Occipital lobe (tissue), 2 donors: ENCODE data around the gene KRT8. TPM values are rescaled to one million over a fixed set of nuclear protein-coding genes. Genes with fewer than 3 reads are reported as not detected.
"Not testable (repeated sequence)": the region's sequence is repeated elsewhere in the genome, so short reads cannot be mapped to it uniquely, and the experiment has no call there.

Source experiments
- DNase-seq: peaks from one replicate; lab custom pipeline; 2025; lab: John Stamatoyannopoulos, UW
- total RNA-seq: library from RNA; depleted of rRNA; stranded (reverse); fragments of >200 nt; gene quantifications from one replicate; pipeline ENCODE4 v1.2.3, GENCODE V29; 2014

KRT8 gene
- not detected for total RNA-seq

DNA sequence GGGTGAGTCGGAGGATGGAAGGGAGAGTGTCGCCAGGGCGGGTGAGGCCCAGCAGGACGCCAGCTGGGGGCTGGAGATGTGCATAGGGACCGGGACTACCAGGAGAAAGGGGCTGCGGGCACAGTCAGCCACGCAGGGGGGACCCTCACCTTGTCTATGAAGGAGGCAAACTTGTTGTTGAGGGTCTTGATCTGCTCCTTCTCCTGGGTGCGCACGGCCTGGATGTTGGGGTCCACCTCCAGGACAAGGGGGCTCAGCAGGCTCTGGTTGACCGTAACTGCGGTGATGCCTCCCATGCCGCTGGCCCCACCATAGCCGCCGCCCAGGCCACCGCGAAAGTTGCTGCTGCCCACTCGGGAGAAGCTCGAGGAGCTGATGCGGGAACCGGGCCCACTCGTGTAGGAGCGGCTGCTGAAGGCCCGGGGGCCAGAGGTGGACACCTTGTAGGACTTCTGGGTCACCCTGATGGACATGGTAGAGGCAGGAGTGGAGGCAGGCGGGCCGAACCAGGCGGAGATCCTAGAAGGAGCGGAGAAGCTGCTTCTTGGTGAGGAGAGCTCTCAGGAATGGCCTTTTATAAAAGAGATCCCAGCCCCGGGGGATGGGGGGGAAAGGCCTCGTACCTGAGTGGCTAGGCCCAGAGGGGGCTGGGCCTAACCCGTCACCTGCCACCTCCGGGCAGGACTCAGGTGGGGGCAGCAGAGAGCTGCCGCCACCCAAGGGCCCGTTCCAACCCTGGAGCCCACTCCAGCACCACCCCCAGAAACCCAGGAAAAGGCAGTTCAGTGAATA is at the start of gene KRT8:
KRT8 (minus strand) TSS at position 568 of the 792 bp plus-strand sequence; CDS start at position 473, 95 bp downstream.
- not testable (repeated sequence) for DNase-seq

DNA sequence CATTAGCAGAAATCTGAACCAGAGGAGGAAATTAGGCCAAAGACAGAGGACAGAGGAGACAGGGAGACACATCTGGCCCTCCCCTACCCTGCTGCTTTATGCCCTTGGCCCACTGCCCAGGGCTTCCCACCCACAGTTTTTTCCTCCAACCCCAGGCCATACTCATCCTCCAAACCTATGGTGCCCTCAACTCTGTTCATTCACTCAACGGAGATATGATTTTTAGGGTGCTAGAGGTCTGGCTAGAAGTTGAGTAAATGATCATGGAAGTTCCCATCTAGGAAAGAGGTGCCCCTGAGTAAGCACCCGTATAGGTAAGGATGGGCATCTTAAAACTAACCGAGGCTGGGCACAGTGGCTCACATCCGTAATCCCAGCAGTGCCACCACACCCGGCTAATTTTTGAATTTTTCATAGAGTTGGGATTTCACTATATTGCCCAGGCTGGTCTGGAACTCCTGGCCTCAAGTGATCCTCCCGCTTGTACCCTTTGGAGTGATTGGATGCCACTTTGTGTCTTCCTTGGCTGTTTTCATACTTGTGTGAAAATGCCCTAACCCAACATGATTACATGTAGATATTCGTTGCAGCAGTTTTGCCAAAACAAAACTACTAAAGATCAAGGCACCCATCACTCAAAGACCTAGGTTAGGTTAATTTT is 48.4 kb upstream of the KRT8 start:
- no peak for DNase-seq

DNA sequence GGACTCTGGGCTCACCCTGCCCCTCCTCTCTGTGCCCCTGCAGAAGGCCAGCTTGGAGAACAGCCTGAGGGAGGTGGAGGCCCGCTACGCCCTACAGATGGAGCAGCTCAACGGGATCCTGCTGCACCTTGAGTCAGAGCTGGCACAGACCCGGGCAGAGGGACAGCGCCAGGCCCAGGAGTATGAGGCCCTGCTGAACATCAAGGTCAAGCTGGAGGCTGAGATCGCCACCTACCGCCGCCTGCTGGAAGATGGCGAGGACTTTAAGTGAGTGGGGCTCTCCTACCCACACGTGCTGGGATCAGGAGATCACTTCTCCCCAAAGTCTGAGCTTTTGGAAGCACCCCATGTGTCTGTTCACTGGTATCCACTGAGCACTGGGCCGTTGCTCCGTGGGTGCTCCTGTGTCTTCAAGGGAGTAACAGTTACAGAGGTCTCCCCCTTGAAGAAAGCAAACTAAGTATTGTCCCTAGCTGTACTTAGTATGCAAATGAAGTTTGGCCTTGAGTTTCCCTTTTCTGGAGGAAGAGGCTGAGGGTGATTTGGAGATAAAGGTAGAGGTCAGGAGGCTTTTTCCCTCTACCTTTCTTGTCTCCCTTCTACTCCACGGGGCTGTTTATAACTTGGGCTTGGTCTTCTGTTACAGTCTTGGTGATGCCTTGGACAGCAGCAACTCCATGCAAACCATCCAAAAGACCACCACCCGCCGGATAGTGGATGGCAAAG is 47.4 kb upstream of the KRT8 start:
- no peak for DNase-seq

DNA sequence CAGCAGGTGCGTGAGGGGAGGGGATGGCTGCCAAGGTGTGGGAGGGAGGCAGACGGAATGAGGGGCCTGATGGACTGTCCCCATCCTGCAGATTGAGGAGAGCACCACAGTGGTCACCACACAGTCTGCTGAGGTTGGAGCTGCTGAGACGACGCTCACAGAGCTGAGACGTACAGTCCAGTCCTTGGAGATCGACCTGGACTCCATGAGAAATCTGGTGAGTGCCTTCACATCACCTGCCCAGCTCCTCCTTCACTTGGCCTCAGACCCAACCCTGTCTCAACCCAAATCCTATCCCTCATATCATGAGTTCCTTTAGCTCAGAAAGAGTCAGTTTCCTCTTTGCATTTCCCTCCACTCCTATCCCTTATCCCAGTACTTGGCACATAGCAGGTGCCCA is 46.8 kb upstream of the KRT8 start:
- DNase-seq = no peak

DNA sequence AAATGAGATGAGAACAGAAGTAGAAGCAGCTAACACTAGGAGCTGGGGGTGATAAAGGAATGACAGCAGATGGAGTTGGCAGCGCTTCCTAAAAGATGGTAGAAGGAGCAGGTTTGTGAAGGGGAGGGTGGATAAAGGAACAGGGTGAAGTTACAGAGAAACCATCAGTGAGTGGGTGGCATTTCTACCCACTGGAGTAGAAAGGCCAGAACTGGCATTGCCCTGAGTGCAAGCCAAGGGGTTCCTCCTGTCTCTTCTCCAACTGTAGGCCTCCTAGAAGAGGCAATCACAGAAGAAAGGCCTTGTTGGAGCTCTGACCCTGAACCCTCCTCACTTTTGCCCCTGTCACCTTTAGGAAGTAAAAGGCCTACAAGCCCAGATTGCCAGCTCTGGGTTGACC is 46.2 kb upstream of the KRT8 start:
- DNase-seq = no peak

DNA sequence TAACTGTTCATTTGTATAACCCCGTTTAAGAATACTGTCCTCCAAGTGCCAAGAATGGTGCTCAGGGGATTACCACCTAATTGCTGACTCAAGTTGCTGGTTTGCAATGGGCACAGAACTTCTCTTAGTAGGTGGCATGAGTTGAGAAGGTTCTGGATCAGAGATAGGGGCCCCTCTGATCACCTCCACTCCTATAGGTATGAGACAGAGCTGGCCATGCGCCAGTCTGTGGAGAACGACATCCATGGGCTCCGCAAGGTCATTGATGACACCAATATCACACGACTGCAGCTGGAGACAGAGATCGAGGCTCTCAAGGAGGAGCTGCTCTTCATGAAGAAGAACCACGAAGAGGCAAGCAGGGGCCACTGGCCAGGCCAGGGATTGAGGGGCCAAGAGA is 45.7 kb upstream of the KRT8 start:
- DNase-seq = no peak

DNA sequence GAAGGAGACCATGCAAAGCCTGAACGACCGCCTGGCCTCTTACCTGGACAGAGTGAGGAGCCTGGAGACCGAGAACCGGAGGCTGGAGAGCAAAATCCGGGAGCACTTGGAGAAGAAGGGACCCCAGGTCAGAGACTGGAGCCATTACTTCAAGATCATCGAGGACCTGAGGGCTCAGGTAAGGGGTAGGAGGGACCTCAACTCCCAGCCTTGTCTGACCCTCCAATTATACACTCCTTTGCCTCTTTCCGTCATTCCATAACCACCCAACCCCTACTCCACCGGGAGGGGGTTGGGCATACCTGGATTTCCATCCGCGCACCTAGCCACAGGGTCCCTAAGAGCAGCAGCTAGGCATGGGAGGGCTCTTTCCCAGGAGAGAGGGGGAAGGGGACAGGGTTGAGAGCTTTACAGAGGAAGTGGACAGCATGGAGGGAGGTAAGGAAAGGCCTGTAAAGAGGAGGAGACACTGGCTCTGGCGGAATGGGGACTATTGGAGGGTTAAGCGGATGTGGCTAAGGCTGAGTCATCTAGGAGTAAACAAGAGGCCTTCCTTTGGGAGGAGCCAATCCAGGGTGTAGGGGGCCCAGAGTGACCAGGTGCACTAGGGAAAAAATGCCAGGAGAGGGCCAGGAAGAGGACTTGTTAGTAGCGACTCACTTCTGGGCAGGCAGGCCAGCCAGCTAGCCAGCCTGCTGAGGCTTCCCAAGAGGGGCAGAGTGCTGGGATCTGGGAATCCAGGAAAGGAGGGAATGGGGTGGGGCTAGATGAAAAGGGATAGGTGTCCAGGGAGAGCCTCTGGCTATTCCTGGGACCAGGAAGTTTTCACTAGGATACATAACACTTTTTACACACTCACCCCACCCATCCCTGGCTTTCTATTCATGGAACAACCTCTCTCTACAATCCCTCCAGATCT is 44.8 kb upstream of the KRT8 start:
- DNase-seq = no peak

DNA sequence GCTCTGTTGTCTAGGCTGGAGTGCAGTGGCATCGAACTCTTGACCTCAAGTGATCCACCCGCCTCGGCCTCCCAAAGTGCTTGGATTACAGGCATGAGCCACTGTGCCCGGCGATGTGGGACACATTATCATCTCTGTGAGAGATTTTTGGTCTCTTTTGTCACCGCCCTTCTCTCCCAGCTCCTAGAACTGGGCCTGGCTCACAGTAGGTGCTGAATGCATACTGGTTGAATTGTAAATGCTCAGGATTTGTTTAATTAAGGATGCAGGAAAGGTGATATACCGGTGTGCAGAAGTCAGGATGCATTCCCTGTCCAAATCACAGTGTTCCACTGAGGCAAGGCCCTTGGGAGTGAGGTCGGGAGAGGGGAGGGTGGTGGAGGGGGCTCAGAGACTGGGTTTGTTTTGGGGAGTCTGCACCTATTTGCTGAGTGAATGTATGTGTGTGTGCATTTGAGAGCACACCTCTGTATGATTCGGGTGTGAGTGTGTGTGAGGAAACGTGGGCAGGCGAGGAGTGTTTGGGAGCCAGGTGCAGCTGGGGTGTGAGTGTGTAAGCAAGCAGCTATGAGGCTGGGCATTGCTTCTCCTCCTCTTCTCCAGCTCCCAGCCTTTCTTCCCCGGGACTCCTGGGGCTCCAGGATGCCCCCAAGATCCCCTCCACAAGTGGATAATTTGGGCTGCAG is 43.0 kb upstream of the KRT8 start:
- no peak for DNase-seq

DNA sequence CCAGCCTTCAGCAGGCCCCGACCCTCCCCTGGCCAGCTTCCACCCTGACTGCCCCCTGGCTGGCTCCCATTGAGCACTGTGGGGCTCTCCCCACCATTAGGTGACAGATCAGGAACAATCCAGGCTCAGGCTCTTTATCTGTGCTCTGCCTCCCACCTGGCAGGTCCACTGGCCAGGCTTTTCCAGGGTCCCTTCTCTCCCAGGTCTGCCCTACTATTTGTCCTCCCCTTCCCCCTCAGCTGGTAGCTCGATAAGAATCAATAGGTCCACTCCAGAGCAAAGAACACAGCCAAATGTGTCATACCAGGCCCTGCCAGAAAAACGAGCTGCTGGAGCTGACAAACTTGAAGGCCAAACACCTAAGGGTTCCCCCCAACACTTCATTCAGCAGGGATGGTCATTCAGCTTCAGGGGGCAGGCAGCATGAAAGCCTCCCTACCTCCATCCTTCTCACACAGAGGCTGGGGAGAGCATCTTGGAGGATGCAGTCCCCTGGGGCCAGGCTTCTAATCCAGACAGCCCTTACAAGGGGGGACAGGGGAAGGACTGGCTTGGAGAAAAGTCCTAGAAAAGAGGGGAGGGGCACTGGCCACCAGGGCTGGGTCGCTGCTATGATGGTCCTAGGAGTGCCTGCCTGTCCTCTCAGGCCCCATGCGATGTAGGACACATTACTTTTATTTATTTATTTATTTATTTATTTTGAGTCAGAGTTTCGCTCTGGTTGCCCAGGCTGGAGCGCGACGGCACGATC is 42.1 kb upstream of the KRT8 start:
- DNase-seq = no peak

DNA sequence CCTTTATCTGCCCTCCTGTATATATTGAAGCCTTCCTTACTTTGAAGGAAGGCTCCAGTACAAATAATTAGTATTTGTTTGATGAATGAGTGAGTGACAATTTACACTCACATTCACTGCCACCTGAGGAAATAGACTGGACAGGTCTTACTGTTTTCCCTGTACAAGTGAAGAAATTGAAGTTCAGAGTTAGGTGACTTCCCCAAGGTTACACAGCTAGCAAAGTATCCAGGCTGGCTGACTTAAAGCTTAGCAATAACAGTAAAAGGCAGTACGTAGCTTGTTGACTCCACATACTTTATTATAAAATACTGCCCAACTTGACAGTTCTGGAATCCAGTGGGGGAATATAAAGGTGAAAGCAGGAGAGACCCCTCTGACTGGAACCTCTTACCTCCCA is 41.5 kb upstream of the KRT8 start:
- DNase-seq = no peak

DNA sequence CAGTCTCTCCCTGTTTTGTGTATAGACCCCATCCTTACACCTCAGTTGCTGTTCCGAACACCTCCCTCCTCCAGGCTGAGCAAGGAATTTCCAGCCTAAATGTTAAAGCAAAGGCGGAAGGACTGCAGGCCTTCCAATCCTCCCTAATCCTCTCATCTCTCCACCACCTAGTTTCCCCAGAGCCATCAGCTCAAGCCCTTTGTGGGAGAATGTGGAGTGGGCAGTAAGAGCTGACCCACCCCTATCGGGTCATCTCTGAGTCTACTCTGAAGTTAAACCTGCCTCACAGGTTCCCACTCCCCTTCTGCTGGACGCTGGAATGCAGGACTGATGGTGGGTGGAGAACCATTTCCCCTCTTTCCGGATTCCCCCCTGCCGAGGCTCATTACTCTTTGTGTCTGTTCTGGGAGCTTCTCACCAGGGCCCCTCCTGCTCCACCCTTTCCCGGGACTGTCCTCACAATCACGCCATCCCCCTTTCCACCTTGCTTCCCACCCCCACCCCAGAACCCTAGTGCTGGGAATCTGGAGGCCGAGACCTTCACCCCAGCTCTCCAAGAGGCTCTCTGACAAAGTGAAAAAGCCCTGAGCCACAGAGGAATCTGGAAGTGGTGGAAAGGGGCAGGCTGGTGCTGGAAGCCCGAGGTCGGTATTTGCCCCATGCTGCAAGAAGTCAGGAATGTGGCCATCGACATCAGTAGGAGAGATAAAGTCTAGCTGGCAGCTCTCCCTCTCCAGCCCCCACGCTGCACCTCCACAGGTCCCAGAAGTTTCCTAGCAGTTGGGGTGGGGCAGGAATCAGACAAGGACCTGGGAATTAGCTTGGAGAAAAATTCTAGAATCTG is 40.7 kb upstream of the KRT8 start:
- DNase-seq = no peak

DNA sequence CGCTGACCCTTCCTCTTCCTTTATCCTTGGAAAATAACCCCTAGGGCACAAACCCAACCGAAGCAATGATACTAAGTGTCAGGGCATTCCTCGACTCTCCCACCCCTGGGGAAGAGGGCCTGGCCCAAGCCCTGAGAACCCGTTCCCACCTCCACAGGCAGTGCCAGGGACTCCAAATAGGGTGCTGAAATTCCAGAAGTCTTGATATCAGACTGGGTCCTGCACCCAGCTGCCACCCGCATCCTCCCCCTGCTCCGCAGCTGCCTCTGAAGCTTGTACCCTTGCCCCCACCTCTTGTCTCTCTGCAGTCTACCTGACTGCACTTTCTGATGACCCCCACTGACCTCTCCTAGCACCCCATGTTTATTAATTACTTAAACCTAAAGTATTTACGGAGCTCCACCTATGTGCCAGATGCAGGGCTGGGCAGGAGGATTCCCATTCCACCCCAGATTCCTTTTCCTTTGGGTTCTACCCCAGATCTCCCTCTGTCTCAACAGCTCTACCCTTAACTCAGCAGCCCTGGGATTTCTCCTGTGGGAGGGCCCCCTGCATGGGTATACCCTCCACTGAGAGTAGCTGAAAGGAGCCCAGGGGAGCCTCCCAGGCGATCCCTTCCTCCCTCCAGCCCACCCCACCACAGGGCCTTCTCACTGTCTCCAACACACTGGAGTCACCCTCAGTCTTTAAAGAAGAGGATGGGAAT is 40.0 kb upstream of the KRT8 start:
- DNase-seq = no peak

DNA sequence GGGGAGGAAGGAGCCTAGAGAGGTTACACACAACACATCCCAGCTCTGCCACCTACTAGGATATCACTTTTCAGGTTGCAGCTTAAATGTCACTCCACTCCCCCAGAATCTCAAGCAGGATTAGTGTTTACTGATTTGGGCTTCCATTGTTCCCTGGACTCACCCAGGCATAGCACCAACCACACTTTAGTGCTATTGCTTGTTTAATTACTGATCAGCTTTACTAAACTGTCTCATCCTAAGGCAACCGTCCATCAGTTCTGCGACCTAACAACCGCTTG is 38.0 kb upstream of the KRT8 start:
- DNase-seq = no peak

DNA sequence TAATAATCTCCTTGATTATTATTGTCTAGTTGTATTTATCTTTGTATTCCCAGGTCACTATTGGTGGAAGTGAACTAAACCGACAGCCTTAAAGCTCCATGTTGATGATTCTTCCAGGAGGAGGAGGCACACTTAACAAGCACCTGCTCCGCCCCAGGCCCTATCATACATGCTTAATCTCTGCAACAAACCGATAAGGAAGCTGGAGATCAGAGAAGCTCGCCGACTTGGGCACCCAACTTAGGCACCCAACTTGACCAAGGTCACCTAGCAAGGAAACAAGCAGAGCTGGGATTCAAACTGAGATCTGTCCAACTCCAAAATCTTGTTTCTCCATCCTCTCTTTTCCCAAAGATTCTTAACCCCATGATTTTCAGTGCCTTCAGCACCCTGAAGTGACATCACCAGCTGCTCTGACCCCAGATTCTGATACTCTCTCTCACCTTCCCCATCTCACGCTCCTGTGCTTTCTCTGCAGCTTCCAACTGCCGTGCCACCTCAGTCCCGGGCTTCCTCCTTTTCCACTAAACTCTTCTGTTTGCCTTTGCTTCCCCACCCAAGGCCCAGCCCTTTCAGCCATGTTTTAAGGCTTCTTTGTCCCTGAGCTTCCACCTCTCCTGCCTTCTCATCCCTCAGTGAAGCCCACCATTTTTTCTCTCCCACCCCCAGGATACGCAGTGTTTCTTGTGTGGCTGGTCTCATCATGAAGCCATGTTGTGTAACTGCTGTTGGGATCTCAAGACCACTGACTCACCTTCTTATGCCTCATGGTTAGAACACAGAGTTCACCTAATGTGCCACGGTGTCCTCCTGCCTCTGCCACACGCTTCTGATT is 37.4 kb upstream of the KRT8 start:
- DNase-seq = no peak

DNA sequence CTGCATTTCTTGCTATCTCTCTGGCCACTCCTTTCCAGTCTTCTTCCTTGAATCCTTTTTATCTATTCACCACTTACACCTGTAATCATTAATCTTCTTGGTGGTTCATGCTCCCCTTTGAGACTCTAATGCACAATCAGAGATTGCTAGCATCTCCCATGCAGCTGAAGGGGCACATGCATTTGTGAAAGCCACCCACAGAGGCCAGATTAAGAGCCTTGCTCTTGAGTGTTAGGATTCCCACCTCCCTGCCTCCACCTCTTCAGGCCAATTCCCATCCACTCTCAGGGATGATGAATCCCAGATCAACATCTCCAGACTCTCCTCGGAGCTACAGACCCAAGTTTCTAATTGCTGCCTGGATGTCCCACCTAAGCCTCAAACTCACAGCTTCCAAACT is 24.7 kb upstream of the KRT8 start:
- DNase-seq = no peak

DNA sequence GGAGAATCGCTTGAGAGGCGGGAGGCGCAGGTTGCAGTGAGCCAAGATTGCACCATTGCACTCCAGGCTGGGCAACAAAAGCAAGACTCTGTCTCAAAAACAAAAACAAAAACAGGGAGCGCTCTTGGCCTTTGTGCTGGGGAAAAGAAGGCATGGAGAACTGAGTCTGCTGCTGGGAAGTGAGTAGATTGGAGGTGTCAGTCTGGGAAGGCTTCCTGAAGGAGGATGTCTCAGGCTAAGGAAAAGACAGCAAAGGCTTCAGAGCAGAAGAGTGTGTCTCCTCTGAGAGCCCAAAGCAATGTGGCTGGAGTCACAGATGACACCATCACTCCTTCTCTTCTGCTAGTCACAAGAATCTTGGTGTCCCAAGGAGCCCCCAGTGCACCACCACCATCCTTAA is 23.1 kb upstream of the KRT8 start:
- DNase-seq = no peak

DNA sequence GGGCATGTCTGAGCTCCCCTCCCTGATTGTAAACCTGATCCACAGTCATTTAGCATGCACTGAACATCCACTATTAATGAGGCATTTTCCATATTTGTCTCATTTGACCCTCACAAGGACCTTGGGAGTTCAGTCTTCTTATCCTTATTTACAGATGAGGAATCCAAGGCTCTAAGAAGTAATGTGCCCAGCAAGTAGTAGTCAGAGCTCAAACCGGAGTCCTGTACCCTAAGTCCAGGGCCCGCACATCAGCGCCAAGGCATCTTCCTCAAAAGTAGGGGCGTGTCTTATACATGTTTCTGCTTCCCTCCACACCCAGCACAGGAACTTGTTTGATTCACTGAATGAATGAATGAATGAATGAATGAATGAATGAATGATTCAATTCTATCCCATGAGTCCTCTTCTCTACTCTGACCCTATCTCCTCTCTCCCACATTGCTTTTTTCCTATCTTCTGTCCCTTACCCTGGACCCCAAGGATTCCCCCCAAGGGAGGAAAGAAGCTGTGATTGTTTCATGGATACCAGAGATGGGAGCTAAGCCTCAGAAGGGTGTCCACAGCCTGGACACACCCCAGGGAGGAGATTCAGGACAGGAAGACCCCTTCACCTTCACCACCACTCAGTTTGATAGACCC is 21.8 kb upstream of the KRT8 start:
- no peak for DNase-seq
